HG02798 (cell line): ENCODE measurements around the gene MRPL24.

Source experiments
- ATAC-seq: cut with Tn5 transposase; IDR thresholded peaks from one replicate; pipeline ENCODE4 v1.9.1; 2021; ENCODE audit warnings: mild to moderate bottlenecking; ENCODE audit not compliant: unreplicated experiment, poor library complexity

The MRPL24 gene

DNA sequence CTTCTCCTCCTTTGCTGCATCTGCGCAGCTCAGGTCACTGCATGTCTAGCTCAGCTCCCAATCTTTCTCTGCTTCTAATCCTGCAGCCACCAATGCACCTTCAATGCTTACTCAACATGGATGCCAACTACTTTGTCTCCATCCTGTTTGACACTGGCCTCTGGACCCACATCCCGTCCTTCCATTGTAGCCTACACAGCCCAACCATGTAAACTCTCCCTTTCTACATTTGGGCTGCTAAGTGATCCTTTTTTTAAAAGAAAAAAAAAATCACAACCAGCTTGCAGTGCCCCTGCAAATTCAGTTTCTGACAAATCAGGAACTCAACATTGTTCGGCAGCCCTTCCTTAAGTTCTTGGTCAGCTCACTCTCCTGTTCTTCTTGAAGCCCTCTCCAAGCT lies 26.1 kb downstream of the MRPL24 start:
- ATAC-seq = no peak

DNA sequence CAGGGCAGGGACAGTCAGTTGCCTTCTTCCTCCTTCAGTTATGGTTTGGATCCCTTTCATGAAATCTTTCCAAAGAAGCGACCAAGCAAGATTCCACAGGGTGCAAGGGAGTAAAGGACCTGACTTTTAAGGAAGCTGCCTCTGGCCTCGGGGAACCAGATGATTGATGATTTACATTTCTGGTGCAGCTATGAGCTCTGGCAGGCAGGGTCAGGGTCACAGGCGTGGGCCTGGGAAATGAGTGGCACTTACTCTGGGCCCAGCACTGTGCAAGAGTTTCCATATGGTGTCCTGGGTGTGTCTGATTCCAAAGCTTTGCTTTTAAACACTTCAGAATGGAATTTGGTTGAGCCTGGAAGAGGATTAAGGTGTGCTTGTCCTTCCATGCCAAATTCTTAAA lies 28.3 kb downstream of the MRPL24 start:
- ATAC-seq = no peak

DNA sequence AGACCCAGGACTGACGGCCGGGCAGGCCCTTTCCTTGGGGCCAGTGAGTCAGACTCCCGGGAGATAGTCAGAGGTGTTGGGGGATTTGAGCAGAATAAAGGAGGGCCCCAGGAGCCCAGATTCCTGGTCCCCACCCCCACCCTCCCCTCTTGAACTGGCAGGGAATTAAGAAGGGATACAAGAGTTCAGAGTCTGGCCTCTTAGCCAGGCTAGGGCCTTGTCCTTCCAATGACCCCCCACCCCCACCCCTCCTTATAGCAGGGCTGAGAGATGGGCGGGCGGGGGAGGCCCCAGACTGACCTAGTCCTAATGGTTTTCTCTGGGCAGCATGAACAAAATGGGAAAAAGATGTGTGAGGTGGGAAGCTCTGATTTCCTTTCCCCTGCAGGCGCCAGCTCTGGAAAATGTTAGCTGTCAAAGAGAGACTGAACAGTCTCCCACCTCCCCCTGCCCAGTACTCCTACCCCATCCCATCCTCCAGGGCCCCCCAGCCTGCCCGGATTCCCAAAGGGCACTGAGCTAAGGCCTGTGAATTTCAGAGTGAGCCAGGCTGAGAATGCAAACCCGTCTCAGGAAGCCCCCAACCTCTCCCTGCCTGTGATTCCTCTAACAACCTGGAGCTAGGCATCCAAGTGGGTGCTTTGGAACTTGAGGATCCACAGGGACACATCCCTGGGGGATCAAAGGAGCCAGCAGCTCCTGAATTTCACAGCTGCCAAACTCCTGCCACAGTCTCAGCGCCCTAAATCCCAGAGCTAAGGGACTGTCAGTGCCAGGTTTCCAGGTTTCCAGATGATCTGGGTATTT lies 29.7 kb downstream of the MRPL24 start:
- no peak for ATAC-seq

DNA sequence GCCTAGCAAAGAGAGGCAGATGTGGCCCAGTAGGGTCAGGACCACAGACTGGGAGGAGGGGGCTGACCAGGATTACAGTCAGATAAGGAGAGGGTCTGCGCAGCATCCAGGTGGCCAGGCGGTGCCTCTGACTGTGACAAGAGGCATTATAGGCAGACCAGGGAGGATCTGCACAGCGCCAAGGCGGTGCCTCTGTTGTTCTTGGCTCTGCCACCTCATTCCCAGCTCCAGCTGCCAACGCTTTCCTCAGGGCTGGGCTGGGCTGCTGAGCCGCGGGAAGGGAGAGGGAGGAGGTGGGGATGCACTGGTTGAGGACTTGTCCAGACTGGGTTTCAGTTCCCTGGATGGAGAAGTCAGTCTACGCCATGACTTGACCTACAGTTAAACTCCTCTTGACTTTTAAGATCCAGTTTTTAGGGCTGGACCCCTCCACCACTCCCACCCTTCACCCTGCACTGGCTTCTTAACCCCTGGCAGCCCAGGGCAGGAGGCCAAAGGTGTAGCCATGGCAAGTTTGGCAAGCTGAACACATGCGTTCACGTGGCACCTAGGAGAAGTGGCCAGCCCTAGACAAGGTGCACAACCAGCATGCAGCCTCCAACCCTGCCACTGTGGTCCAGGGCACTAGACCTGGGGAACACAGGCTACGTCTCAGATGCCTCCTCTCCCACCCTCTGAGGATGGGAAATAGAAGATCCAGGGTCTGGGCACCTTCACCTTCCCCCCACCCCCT lies 31.0 kb downstream of the MRPL24 start:
- no peak for ATAC-seq

DNA sequence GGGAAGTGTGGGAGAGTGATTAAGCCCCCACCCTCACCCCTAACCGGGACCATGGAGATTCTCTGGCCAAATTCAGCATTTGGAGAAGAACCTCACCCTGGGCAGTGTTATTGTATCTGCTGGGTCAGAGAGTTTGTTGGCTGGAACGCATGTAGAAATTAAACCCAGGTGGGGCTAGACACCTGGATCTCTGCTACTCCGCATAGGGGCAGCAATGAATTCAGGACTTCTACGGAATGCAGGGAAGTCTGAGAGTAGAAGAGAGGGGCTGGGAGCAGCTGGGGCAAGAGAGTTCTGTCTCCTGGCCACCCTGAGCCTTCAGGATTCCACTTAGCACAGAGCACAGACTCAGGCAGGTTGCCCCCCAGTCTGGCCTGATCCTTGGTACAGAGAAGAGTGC lies 31.9 kb downstream of the MRPL24 start:
- ATAC-seq = no peak

DNA sequence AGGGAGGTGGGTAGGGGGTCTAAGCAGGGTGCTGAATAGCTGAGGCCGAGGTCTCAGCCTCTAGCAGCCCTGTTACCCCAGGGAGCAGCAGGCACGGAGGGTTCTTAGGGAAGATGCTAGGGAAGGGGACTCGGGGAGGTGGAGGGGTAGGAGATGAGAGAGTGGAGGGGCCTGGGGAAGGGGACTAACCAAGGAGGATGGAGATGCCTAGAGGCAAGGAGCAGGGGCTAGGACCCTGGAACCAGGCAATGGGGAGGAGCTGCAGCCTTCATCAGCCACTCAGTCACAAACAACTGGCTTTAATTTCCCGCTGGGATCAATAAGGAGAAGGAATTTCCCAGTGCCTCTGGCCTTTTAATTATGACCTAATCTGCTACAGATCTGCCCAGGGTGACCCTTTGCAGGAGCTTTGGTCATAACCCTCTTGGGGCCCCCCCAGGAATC lies 32.6 kb downstream of the MRPL24 start:
- no peak for ATAC-seq

DNA sequence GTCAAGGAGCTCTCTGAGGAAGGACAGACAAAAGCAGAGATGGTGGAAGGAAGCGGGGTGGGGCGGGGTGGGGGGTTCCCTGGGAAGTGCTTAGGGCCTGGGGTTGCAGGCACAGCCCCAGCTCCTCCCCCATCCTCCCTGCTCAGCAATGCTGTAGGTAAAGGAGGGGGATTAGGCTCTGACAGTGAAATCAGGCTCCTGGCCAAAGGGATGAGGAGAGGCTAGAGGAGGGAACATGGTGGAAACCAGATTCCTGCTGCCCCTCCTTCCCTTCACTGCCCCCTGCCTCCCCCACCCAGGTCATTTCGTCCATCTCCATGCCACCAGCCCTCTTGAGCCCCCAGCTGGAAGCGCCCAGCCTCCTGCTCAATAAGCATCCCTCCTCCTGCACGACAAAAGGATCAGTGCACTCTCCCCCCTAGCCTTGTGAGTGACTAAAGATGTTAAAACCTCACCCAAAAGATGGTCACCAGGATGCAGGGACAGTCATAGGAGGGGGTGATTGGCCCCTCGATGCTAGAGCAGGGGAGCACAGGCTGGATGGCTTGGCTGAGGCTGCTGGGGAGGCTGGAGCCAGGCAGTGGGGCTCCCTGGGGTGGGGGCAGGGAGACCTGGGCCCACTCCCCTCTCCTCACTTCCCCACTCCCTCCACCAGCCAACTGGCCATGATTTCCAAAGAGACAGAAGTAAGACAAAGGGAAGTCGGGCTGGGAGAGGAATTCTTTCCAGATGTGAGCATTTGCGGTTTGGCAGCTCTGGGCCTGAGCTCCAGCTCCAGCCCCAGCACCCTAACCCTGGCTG lies 33.3 kb downstream of the MRPL24 start:
- ATAC-seq = no peak

DNA sequence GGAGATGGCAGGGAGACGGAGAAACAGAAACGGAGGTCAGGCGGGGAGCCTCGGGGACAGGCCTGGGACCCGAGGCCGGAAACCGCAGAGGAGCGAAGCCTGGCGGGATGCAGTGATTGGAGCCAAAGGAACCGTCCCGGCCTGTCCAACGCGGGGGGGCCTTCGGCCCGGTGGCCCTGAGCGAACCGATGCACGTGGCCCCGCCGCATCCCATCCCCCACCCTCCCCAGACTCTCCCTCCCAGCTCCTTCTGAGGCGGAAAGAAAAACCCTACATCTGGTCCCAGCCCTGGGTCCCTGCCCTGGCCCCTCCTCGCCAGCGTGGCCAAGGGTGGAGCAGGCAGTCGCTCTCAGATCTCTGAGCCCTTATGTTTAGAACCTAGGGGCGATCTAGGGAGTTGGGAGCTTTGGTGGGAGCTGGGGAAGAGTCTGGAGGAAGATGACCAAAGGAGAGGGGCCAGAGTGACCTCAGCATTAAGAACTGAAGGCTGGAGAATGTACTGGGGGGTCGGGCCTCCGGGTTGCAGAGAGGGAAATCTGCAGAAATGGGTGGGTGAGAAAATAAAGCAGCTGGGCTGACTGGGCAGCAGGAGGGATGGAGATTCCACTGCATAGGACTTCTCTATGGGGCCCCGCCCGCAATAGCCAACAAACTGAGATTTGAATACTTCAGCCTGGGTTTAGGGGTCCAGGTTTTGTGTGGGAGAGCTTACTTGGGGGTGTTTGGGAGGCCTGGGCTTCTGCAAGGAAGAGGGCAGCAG lies 34.1 kb downstream of the MRPL24 start:
- ATAC-seq = no peak

DNA sequence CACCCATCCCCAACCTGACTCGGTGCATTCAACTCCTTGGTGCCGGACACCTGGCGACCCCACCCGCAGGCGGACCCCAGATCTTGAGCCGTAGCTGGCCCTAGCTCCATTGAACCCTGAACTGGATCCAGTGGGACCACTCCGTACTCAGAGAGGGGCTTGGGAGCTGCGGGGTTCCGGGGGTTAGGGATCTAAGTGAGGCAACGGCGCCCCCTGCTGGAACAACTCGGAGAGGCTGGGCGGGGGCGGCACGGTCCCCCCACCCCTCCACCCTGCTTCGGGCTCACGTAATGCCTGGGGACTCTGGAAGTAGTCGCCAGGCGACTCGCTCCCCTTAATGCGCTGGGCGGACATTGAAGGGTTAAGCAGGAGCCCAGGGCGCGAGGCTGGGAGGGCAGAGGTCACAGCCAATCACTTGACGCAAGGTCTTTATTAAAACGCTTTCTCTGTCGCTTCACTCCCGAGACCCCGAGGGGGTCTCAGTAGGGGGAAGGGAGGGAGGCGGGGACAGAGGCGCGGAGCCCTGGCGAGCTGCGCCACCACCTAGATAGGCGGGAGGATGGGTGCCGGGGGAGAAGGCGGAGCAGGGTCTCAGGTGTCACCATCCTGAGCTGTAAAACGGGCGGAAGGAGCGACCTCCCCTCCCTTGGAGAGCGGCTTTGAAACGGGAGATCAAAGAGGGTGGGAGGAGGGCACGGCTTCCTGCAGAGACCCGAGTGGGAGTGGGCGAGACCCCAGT lies 34.8 kb downstream of the MRPL24 start:
- ATAC-seq = no peak

DNA sequence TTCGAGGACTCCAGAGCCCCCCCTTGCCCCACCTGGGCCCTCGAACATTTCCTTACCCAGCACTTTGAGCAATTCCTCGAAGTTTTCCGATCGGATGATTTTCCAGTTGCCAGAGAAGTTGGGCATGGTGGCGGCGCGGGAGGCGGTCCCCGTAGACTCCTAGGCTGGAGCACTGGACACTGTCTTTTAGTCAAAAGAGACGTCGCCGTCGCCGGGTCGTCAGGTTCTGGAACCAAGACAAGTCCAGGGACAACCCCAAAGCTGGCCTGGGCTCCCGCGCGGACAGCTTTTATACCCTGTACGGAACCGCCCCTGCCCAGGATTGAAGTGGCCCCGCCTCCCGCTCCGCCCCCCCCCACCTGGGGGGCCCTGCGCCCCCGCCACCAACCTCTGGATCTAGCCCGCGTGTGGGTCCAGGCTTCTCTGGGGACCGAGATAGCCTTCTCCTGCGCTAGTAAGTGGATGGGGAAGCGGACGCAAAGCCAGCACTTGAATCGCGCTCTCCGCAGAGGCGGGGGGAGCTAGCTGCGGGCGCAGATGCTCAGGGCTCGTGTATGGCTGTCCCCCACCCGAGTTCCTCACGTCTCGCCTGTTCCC lies 35.5 kb downstream of the MRPL24 start, which contains the start of gene CRABP2:
TSS of gene CRABP2 (minus strand) at position 263 of the 597 bp plus-strand sequence. CDS start at position 126, 137 bp downstream.
- ATAC-seq = no peak

DNA sequence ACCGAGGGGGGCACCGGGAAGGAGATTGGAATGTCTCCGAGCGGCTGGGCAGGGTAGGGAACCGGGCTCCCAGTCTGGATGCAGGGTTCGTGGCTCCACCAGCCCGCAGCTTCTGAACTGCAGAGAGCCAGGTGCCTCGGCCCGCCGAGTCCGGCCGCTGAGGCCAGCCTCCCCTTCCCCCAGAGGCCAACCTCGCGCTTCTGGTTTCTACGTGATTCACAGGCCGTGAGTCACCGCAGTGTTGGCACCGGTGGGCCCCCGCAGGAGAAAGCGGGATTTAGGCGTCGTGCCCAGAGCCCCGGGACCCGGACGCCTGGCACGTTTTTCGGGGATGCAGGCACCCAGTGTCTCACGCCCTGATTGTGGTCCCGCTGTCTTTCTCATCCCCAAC lies 36.0 kb downstream of the MRPL24 start:
- ATAC-seq = no peak

DNA sequence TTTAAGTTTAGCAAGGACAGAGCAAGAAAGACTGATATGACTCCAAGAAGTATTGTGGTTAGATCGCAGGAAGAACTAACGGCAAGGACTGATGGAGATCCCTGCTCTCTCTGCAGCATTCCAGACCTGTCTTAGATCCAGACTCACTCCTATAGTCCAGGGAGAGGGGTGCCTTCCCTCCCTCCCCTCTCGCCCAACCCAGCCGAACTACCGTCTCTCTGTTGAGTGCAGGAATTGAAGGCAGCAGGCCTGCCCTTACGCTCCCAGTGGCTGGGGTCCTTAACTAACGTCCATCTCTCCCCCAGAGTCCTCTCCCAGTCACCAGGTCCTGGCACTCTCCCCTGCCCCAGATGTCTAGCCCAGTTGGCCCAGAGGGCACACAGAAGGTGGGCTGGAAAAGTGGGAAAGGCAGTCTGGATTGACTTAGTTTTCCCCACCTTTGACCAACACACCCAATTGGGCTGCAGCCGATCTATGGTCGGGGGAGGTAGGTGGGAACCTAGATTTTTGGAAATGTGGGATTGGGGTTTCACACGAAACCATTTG lies 36.6 kb downstream of the MRPL24 start:
- ATAC-seq = no peak

DNA sequence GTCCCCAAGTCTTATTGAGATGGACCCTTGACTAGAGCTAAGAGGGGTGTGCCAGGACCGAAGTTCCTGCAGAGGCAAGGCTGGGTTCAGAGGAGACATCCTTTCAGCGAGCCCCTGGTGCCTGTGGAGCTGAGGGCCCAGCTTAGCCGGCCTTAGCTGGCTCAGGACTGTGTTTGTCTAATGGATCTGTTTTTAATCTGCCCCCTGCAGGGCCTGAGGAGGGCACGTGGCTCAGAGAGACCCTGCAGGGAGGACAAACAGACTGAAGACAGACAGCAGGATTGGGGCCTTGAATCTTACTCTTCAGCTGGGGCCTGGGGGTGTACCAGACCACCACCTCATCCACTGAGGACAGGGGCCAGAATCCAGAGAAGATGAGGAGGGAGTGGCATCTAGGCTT lies 37.1 kb downstream of the MRPL24 start:
- ATAC-seq = no peak

DNA sequence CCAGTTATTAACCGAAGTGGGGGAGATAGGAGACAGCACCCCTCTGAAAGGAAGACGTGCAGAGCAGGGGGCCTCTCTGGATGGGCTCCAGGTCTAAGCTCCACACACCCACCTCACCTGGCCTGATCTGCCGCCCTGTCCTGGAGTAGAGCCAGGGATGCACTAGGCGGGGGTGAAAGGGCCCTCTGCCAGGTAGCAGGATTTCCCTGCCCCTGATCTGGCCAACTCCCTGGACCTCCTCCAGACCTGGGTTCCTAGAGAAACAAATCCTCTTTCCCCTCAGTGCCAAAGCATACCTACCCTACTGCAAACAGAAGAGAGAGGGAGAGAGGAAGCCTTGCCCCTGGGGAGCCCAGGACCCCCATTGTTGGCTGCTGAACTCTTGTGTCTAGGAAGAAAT lies 37.6 kb downstream of the MRPL24 start:
- ATAC-seq = no peak

DNA sequence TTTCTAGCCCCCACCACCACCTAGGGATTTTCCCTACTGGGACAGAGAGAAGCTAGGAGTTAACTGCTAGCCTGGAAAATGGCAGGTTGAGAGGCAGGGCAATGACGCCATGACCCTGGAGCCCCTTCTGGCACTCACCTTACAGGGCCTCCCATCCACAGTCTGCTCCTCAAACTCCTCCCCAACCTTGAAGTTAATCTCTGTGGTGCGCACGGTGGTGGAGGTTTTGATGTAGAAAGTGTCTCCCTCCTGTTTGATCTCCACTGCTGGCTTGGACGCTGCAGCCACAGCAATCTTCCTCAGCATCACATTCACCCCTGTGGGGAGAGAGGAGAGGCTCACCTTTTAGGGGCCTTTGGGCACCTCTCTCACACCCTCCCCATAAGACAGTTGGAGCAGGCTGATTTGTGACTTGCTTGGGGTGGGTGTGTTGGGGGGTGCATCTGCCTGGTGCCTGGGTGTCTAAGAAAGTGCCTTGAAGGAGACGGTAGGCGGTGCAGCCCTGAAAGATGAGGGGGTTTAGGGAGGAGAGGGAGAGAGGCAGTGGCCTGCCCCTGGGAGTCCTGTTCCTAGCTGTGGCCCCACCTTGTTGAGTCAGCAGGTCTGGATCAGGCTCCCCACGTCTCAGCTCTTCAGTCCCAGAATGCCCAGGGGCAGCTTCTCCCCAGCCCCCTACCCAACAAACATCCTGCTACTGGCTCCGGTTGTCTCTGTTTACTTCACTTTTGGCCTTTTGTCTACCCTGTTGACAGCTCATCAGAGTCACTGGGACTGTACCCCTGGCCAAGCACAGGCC lies 40.0 kb downstream of the MRPL24 start:
- no peak for ATAC-seq

DNA sequence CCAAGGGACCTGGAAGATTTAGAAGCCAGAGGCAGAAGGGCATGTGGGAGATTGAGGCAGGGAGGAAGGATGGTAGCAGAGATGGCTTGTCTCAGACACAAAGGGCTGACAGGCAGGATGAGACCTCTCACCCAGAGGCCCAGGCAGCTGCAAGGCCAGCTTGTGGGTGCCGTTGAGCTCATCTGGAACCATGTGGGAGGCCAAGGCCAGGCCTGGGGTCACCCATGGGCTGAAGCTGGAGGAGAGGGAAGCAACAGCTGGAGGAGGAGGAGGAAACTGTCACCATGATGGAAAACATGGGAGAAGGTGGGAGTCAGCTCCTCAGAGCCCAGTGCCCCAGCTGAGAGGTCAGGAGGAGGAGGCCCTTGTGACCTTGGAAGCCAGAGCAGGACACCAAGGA lies 41.9 kb downstream of the MRPL24 start:
- ATAC-seq = no peak

DNA sequence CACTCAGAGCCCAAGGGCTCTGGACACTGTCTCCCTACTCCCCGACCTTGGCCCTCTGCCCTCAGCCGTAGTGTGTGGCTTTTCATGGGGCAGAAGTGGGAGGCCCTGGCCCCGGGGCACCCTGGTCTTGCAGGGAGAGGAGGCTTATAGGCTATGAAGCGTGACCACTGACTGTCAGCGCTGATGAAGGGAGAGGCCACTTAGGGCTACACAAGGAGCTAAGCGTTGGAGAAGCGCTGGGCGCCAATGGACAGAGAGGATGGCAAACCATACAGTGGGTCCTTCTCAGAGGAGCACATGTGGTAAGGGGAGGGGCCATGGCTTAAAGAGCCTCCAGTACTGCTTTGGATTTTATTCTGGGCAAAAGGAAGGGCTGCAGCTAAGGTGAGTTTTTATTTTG lies 43.4 kb downstream of the MRPL24 start:
- ATAC-seq = no peak

DNA sequence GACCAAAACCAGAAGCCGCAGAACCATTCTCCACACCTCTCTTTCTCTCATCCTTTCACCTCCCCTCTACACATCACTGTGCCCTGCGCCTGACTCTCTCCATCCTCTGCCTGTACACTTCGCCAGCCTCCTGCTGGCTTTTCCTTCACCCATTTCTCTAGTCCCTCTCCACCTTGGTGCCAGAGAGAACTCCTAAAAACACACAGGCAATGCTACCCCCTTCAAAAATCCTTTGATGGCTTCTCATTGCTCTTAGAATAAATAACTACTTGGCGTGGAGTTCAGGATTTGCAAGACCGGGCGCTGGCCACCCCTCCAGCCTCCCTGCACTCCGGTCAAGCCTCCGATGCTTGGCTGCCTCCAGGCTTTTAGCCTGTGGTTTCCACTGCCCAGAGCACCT lies 44.1 kb downstream of the MRPL24 start:
- no peak for ATAC-seq
